ENCODE data around the gene USP11. TPM values are rescaled to one million over a fixed set of nuclear protein-coding genes. Genes with fewer than 3 reads are reported as not detected.

Gene USP11
- total RNA-seq, 3 donors from 2014 or later = 23.9 to 51.6 (median 27.7) TPM

GRCh38 chrX:47297874-47298273 lies 65.1 kb downstream of the USP11 start:
- no peak for DNase-seq
- no peak for ATAC-seq

More at GRCh38 chrX:47297874-47298273, 65.1 kb downstream of the USP11 start:
- Histone ChIP-seq H3K4me1 (ENCODE audit: low read depth) (no peaks in the 10 kb centered on the region), H3K4me3 (no peak overlapping the region), H3K9me3 (no peaks in the 10 kb centered on the region), H3K36me3 (ENCODE audit: low read depth) (no peaks in the 10 kb centered on the region)
- no peak for TF ChIP-seq CTCF (IDR thresholded peaks at IDR 0.05)
- intact Hi-C loops (cut with DNase I, micrococcal nuclease) = no loop called here

Other genes starting within 250 kb of the USP11 start
- 1 to 10 TPM in 1 of 3 donors, under 1 TPM in 2; 0.58 to 5.5 (median 0.67) TPM for gene RGN, start 154.6 kb upstream of the USP11 start, total RNA-seq
- 10 to 100 TPM; 57.6 to 72.2 (median 71.6) TPM for gene NDUFB11, start 88.3 kb upstream of the USP11 start, total RNA-seq
- gene RBM10, start 87.8 kb upstream of the USP11 start, total RNA-seq = 10 to 100 TPM; 35.2 to 40.2 (median 37.7) TPM
- 100 to 1,000 TPM; 160 to 198 (median 172) TPM for gene UBA1, start 39.2 kb upstream of the USP11 start, total RNA-seq
- gene CDK16, start 14.3 kb upstream of the USP11 start, total RNA-seq = 100 to 1,000 TPM in 2 of 3 donors, 10 to 100 TPM in 1; 81.9 to 111 (median 109) TPM
- gene ZNF157, start 137.6 kb downstream of the USP11 start, total RNA-seq = under 1 TPM in 1 of 3 donors, not detected in 2; 0.51 TPM

All from mucosa of descending colon (tissue), 3 donors.